Stimulated activated naive CD8-positive, alpha-beta T cell treated with anti-CD3 and anti-CD28 coated beads, Interleukin-15, Interleukin-2, amounts not matched to agents 100 ng/mL and 50 ng/mL, for 24 hours (primary cell): Measurements from ENCODE around the gene CLEC16A.

Experiments used
- H3K27ac Mint-ChIP-seq: one replicate; pipeline ENCODE4 v1.8.0; 2021; ENCODE audit warnings: mild to moderate bottlenecking, mixed read lengths
- H3K27me3 Mint-ChIP-seq: one replicate; pipeline ENCODE4 v1.8.0; 2021; ENCODE audit warnings: mixed read lengths
- H3K36me3 Mint-ChIP-seq: one replicate; pipeline ENCODE4 v1.8.0; 2021; ENCODE audit warnings: low read depth, mixed read lengths
- H3K4me1 Mint-ChIP-seq: one replicate; pipeline ENCODE4 v1.8.0; 2021; ENCODE audit warnings: low read depth, mixed read lengths
- H3K4me3 Mint-ChIP-seq: one replicate; pipeline ENCODE4 v1.8.0; 2021; ENCODE audit warnings: mild to moderate bottlenecking, mixed read lengths
- H3K9me3 Mint-ChIP-seq: one replicate; pipeline ENCODE4 v1.8.0; 2021; ENCODE audit warnings: mixed read lengths

CLEC16A gene

DNA sequence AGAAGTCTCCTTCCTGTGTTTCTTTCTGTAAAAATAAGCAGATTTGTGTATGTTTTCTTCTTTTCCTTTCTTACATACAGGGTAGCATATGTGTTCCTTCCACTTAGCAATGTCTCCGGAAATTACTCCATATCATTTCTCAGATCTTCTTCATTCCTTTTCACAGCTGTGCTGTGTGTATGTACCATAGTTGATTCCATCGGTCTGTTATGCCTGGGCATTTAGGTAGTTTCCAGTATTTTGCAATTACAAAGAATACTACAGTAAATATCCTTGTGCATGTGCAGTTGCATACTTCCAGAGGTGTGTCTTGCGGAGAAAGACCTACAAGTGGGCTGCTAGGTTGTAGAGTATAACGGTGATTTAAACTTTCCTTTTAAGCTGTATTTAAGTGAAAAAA lies 69.8 kb downstream of the CLEC16A start:
- no peaks in the 10 kb centered on the region for H3K9me3 Mint-ChIP-seq
- no peak overlapping the region for H3K27ac Mint-ChIP-seq
- peaks cover 15% of the 10 kb centered on the region for H3K4me1 Mint-ChIP-seq
- no peaks in the 10 kb centered on the region for H3K27me3 Mint-ChIP-seq
- no peak overlapping the region for H3K4me3 Mint-ChIP-seq
- H3K36me3 Mint-ChIP-seq = peaks cover 50% of the 10 kb centered on the region

DNA sequence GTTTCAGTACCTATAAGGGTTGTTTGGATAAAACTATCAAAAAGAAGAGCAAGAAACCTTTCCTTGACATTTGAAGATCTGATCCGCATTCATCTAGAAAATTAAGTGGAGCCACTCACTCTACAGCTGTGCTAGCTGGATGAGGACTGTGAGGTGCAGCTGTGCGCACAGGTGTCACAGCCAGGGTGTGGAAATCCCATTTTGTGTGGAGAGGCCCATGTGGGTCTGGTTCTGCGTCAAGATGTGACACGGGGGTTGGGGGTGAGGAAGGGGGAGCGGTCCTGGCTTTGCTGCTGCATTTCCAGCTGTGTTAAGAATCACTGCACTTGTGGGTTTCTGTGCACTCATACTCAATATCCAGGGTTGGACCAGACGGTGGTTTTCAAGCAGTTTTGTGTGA lies 70.7 kb downstream of the CLEC16A start:
- Mint-ChIP-seq H3K4me1 (peaks cover 15% of the 10 kb centered on the region), H3K36me3 (peaks cover 47% of the 10 kb centered on the region), H3K27ac (no peak overlapping the region), H3K27me3 (no peaks in the 10 kb centered on the region), H3K9me3 (no peaks in the 10 kb centered on the region), H3K4me3 (no peak overlapping the region)

DNA sequence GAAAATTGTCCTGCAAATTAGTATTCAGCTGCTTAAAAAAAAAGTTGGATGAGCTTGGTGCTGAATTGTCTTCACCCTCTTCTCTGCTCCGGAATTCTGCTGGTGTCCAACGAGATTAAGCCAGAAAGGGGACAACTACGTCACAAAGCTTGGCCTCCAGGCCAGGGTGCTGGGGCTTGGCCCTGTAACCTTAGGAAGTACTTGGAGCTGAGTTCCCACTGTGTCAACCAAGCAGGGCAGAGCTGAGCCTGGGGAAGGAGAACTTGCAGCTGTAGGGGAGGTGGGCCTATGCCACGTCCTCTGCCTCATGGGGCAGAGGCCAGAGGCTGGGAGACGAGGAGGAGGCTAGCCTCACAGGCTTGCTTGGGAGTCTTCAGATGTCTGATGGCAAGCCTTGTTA lies 71.2 kb downstream of the CLEC16A start:
- Mint-ChIP-seq H3K9me3 (no peaks in the 10 kb centered on the region), H3K36me3 (peaks cover 48% of the 10 kb centered on the region), H3K27me3 (no peaks in the 10 kb centered on the region), H3K27ac (no peak overlapping the region), H3K4me3 (no peak overlapping the region), H3K4me1 (peaks cover 15% of the 10 kb centered on the region)

DNA sequence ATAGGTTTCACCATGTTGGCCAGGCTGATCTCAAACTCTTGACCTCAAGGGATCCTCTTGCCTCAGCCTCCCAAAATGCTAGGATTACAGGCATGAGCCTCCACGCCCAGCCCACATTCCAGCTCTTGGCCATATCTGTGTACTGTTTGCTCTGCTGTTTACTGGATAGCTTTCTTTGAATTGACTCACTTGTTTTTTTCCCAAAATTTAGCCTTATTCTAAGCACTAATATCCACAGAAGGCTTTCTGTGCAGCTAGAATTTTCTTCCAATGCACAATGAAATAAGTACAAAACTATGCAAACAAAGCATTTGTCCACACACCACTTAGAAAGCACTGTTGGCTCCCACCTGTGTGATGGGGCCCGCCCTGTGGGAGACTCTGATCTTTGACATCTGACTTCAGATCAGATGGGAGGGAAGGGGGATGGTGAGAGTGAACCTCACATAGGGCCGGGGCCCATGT lies 72.2 kb downstream of the CLEC16A start:
- Mint-ChIP-seq H3K36me3 (peaks cover 49% of the 10 kb centered on the region), H3K27ac (no peak overlapping the region), H3K4me1 (peaks cover 15% of the 10 kb centered on the region), H3K4me3 (no peak overlapping the region), H3K27me3 (no peaks in the 10 kb centered on the region), H3K9me3 (no peaks in the 10 kb centered on the region)

DNA sequence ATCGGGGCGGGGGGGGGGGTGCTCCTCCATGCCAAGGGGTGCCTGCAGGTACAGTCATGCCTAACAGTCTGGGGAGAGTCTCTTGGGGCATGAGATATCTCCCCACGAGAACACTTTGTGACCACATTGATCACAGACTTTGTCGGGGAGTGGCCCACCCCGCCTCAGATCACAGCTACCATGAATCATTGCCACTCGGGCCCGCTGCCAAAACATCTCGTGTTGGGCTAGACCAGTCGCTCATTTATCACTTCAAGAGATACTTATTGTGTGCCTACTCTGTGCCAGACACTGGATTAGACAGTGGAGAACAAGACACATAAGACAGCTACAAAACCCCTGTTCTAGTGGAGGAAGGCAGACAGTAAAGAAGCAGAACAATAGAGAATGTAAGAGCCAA lies 72.6 kb downstream of the CLEC16A start:
- H3K9me3 Mint-ChIP-seq = no peaks in the 10 kb centered on the region

DNA sequence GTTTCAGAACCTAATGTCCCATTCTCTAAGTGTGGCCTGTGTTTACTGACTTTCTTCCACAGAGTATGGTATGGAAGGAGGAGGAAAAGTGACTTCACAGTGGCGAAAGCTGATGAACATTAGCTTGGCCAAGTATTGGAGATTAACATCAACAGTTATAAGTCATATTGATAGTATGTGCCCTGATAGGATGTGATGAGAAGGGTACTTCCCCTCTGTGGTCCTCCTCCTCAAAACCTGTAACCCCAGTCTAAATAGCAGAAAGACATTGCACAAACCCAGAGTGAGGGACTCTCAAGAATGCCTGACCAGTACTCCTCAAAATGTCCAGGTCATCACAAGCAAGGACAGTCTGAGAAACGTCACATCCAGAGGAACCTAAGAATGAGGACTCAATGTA lies 73.1 kb downstream of the CLEC16A start:
- no peaks in the 10 kb centered on the region for H3K9me3 Mint-ChIP-seq
- H3K27ac Mint-ChIP-seq = peak overlapping the region; percentile 21
- H3K27me3 Mint-ChIP-seq = no peaks in the 10 kb centered on the region
- H3K4me3 Mint-ChIP-seq = no peak overlapping the region
- peaks cover 20% of the 10 kb centered on the region for H3K4me1 Mint-ChIP-seq
- peaks cover 48% of the 10 kb centered on the region for H3K36me3 Mint-ChIP-seq

More for the DNA sequence above, 72.6 kb downstream of the CLEC16A start:
- H3K36me3 Mint-ChIP-seq = peaks cover 49% of the 10 kb centered on the region
- peaks cover 19% of the 10 kb centered on the region for H3K4me1 Mint-ChIP-seq
- peak overlapping the region; percentile 21 for H3K27ac Mint-ChIP-seq
- no peak overlapping the region for H3K4me3 Mint-ChIP-seq
- no peaks in the 10 kb centered on the region for H3K27me3 Mint-ChIP-seq

DNA sequence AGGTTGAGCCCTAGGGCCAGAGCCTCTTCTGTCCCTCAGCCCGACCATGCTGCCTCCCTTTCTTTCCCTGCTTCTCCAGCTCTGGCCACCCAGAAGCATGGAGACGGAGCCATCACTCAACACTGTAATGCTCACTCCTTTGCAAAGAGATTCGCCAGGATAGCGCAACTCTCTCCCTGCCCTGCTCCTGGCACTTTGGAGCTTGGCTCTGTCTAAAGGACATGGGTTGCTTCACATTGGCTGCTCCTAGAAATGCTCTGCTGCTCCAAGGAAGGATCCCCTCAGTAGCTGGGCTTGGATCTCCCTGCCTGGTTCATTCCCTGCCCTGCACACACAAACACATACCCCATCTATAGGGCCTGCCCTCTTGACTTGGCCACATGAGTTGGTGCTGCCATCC lies 76.0 kb downstream of the CLEC16A start:
- no peaks in the 10 kb centered on the region for H3K27me3 Mint-ChIP-seq
- H3K4me1 Mint-ChIP-seq = peaks cover 44% of the 10 kb centered on the region
- H3K4me3 Mint-ChIP-seq = no peak overlapping the region
- H3K9me3 Mint-ChIP-seq = no peaks in the 10 kb centered on the region
- no peak overlapping the region for H3K27ac Mint-ChIP-seq
- peaks cover 66% of the 10 kb centered on the region for H3K36me3 Mint-ChIP-seq

DNA sequence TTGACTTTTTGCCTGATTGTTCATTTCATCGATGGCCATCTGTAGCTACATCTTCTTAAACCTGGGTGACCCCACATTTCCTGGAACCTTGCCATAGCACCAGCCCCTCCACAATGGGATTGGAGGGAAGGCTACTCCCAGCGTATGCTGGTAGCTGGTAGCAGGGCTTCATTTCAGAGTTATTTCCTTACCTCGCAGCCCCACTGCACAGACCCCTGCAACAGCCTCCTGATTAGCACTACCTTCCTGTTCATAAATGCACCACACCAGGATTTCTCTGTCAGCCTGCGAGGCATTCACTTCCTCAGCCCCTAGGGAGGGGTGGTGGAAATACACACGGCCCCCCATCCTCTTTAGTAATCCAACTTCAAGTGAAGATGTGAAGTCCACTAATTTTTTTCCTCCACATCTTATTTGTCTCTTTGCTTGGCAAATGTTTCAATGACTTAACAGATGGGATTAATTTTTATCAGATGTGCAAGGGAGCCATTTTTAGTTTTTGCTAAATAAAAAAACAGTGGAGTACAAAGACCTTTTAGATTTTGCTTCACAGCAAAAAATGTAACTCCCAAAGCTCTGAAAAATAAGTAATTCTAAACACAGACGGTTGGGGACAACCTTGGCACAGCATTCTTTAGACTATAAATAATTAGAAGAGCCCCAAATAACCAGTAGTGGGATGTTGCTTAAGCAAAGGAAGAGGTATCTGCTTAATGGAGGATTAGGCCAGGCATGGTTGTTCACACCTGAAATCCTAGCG lies 76.6 kb downstream of the CLEC16A start:
- no peaks in the 10 kb centered on the region for H3K27me3 Mint-ChIP-seq
- peaks cover 2% of the 10 kb centered on the region for H3K9me3 Mint-ChIP-seq
- peak overlapping the region; percentile 47 for H3K27ac Mint-ChIP-seq
- H3K4me1 Mint-ChIP-seq = peaks cover 50% of the 10 kb centered on the region
- peaks cover 71% of the 10 kb centered on the region for H3K36me3 Mint-ChIP-seq
- no peak overlapping the region for H3K4me3 Mint-ChIP-seq

DNA sequence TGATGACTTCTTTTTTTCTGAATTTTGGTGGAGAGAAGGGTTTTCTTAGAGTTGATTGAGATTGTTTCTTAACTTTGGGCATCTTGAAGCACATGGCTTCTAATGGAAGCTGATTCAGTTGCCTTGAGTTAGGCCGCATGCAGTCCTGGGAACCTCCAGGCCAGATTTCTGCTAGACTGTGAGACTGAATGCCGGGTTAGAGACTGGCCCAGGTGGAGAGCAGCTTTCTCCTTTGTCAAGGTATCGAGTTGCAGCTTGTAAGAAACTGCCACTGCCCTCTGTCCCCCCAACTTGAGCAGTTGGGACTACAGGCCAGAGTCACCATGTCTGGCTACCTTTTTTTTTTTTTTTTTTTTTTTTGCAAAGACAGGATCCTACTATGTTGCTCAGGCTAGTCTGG lies 77.6 kb downstream of the CLEC16A start:
- Mint-ChIP-seq H3K27ac (peak overlapping the region; percentile 47), H3K4me1 (peaks cover 46% of the 10 kb centered on the region), H3K4me3 (no peak overlapping the region), H3K36me3 (peaks cover 78% of the 10 kb centered on the region), H3K9me3 (peaks cover 10% of the 10 kb centered on the region), H3K27me3 (no peaks in the 10 kb centered on the region)

DNA sequence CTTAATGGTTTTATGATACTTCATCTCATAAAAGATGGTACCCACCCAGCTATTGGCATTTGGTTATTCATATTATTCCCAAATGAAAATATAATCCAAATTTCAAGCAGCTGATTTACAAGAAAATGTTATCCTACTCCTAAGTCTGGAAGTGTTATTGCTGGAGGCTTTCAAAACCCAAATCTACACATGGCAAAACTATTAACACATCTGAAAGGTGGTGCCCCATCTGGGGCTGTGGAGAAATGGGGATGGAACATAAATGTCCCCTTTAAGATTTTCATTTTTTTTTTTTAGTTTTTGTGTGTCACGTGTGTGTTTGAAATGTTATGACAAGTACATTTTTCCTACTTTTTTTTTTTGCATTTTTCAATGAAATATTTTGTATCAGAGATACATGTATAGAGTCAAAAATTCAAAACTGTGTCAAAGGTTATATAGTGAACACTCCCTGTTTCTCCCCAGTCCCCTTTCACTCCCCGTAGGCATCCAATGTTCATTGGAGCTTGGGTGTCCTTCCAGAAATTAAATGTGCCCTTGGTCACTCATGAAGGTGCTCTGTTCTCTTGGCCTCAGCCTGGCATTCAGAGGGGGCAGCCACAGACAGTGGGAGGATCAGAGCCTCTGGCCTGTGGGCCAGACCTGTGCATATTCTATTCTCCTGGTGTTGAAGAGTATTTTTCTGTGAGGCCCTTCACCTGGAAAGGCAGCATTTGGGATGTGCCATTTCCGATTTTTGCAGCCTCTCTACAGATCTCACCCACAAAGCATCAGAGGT lies 79.1 kb downstream of the CLEC16A start:
- H3K36me3 Mint-ChIP-seq = peaks cover 82% of the 10 kb centered on the region
- H3K27ac Mint-ChIP-seq = peak overlapping the region; percentile 84
- peaks cover 39% of the 10 kb centered on the region for H3K4me1 Mint-ChIP-seq
- peaks cover 16% of the 10 kb centered on the region for H3K9me3 Mint-ChIP-seq
- H3K27me3 Mint-ChIP-seq = no peaks in the 10 kb centered on the region
- H3K4me3 Mint-ChIP-seq = no peak overlapping the region

DNA sequence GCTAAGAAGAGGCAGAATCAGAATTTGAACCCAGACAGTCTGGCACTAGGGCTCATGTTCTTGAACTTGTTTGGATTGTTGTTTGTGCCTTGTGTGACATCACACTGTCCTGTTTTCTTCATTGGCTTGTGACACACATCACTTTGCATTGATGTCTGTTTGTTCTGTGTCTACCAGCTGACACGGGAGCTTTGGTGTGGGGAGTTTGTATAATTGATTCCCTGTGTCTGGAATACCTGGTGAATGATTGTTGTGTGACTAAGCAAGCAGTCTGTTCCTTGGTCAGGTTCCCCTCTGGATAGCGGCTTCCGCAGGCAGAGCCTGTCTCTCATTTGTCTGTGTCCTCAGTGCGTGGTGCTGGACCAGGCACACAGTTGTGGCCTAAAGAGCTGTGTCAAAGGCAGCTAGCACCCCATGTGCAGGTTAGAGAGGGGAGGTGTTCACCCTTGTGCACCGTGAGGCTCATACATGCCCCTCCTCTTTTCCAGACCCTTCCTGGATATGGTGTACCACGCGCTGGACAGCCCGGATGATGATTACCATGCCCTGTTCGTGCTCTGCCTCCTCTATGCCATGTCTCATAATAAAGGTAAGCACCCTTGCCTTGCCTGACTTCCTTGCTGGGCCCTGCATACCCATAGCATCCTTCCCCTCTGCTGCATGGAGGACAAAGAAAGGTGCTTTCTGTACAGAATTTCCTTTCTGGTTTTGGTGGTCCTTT lies 80.1 kb downstream of the CLEC16A start:
- no peaks in the 10 kb centered on the region for H3K27me3 Mint-ChIP-seq
- no peak overlapping the region for H3K4me3 Mint-ChIP-seq
- peaks cover 85% of the 10 kb centered on the region for H3K36me3 Mint-ChIP-seq
- H3K4me1 Mint-ChIP-seq = peaks cover 39% of the 10 kb centered on the region
- peak overlapping the region; percentile 84 for H3K27ac Mint-ChIP-seq
- H3K9me3 Mint-ChIP-seq = peaks cover 21% of the 10 kb centered on the region

DNA sequence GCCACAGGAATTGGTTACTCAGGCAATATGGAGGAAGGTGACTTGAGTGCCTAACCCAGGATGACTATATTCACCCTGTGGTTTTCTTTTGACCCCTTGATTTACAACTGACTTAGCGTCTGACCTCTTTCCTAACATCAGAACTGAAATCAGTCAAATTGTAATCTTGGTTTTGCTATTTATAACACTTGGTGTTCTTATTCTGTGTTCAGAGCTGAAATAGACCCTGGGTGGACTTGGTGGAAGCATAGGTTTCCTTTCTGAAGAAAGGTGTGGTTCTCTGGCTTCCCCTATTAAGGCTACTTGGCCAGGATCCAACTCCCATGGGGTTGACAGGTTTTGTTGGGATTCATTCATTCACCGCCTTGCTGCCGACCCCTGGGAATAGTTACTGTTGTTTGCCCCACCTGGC lies 80.8 kb downstream of the CLEC16A start:
- Mint-ChIP-seq H3K27ac (peak overlapping the region; percentile 84), H3K9me3 (peaks cover 21% of the 10 kb centered on the region), H3K4me3 (no peak overlapping the region), H3K27me3 (no peaks in the 10 kb centered on the region), H3K4me1 (peaks cover 39% of the 10 kb centered on the region), H3K36me3 (peaks cover 87% of the 10 kb centered on the region)

DNA sequence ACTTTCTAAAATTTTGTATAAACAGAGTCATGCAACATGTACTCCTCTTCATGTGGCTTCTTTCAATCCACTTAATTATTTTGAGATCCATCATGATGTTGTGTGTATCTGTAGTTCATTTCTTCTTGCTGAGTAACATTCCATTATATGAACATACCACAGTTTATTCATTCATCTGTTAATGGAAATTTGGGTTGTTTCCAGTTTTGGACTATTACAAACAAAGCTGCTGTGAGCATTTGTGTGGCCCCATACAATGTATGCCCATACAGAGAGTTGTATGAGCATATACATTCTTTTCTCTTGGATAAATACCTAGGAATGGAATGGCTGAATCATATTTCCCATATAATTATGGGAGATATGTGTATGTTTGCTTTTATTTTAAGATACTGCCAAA lies 85.6 kb downstream of the CLEC16A start:
- H3K36me3 Mint-ChIP-seq = peaks cover 82% of the 10 kb centered on the region
- no peak overlapping the region for H3K4me3 Mint-ChIP-seq
- no peak overlapping the region for H3K27ac Mint-ChIP-seq
- H3K4me1 Mint-ChIP-seq = peaks cover 14% of the 10 kb centered on the region
- no peaks in the 10 kb centered on the region for H3K27me3 Mint-ChIP-seq
- peaks cover 21% of the 10 kb centered on the region for H3K9me3 Mint-ChIP-seq

DNA sequence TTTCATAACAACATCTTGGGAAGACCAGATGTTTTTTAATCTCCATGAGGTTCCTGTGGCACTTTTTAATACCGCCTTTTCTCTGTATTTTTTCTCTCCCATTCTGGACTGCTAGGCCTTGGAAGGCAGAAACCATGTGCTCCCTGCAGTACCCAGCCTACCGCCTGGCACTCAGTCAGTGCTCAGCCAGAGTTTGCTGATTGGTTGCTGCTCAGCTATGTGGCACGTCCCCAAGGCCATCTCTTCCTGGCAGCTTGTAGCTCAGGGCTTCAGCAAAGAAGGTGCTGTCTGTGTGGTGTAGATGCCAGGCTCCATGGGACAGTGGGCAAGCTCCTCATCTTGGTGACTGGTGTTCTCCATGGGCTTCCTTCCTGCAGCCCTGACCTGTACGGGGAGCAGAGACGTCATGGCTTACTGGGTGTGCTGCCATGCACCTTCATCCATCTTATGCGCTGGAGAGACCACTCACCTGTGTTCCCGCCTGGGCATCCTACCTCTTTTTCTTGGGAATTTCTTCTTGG lies 86.7 kb downstream of the CLEC16A start:
- peaks cover 3% of the 10 kb centered on the region for H3K4me1 Mint-ChIP-seq
- H3K27me3 Mint-ChIP-seq = no peaks in the 10 kb centered on the region
- peaks cover 80% of the 10 kb centered on the region for H3K36me3 Mint-ChIP-seq
- H3K9me3 Mint-ChIP-seq = peaks cover 18% of the 10 kb centered on the region
- H3K4me3 Mint-ChIP-seq = no peak overlapping the region
- H3K27ac Mint-ChIP-seq = peak overlapping the region; percentile 29
